Muscle of arm (tissue), 12 donors: ENCODE measurements around the gene CSN3. TPM values are rescaled to one million over a fixed set of nuclear protein-coding genes. Genes with fewer than 3 reads are reported as not detected.

Source experiments
- DNase-seq: peaks from one replicate; pipeline ENCODE4 v3.0.0-alpha.2; 2013
- polyA plus RNA-seq, 12 donors: library from polyadenylated mRNA; unstranded; fragments of 120-200 nt; gene quantifications; one replicate each; pipeline ENCODE4 v1.2.1, GENCODE V29; 2013; ENCODE audit not compliant: insufficient read length in 12 of 12

CSN3 gene
- polyA plus RNA-seq, 12 donors: 0.21 TPM; not detected in 11

GRCh38 chr4:70291341-70291740 lies 48.9 kb downstream of the CSN3 start:
- no peak for DNase-seq

- DNase-seq: no peak
Measured at GRCh38 chr4:70297576-70297975, 55.2 kb downstream of the CSN3 start.

- peak; percentile 72 for DNase-seq
Measured at GRCh38 chr4:70298051-70298450, 55.7 kb downstream of the CSN3 start.

GRCh38 chr4:70299643-70300042 lies 57.2 kb downstream of the CSN3 start:
- no peak for DNase-seq

- no peak for DNase-seq
Measured at GRCh38 chr4:70300215-70300614, 57.8 kb downstream of the CSN3 start.

Other genes starting within 250 kb of the CSN3 start
- gene STATH, start 246.6 kb upstream of the CSN3 start, polyA plus RNA-seq: not detected
- not detected for gene HTN3, start 214.1 kb upstream of the CSN3 start, polyA plus RNA-seq
- not detected for gene HTN1, start 192.2 kb upstream of the CSN3 start, polyA plus RNA-seq
- under 1 TPM in 3 of 12 donors, not detected in 9; 0.04 to 0.10 (median 0.04) TPM for gene PRR27, start 88.4 kb upstream of the CSN3 start, polyA plus RNA-seq
- gene ODAM, start 46.9 kb upstream of the CSN3 start, polyA plus RNA-seq: 1 to 10 TPM in 1 of 12 donors, under 1 TPM in 2, not detected in 9; 0.20 to 1.8 (median 0.77) TPM
- gene FDCSP, start 16.5 kb upstream of the CSN3 start, polyA plus RNA-seq: 10 to 100 TPM in 1 of 12 donors, 1 to 10 TPM in 4, under 1 TPM in 4, not detected in 3; 0.29 to 21.1 (median 1.1) TPM
- under 1 TPM in 2 of 12 donors, not detected in 10; 0.11 to 0.12 TPM for gene CABS1, start 92.4 kb downstream of the CSN3 start, polyA plus RNA-seq
- gene SMR3A, start 118.2 kb downstream of the CSN3 start, polyA plus RNA-seq: under 1 TPM in 1 of 12 donors, not detected in 11; 0.36 TPM
- under 1 TPM in 1 of 12 donors, not detected in 11; 0.26 TPM for gene SMR3B, start 140.5 kb downstream of the CSN3 start, polyA plus RNA-seq
- not detected for gene OPRPN, start 155.3 kb downstream of the CSN3 start, polyA plus RNA-seq
- gene MUC7, start 229.6 kb downstream of the CSN3 start, polyA plus RNA-seq: under 1 TPM in 1 of 12 donors, not detected in 11; 0.21 TPM